WTC11 (cell line): ENCODE results near the gene DOCK7. TPM values are rescaled to one million over a fixed set of nuclear protein-coding genes. Genes with fewer than 3 reads are reported as not detected.

Source experiments
- ATAC-seq: fragments of 200-7000 bp; cut with Tn5 transposase; 2 replicates; pipeline ENCODE4 v1.10.0; 2021; ENCODE audit warnings: mild to moderate bottlenecking, moderate library complexity
- CTCF ChIA-PET: fragments of 300-600 bp; sonication (Branson Sonifier 250); formaldehyde crosslinking; loops from one replicate; lab custom pipeline; 2021; ENCODE audit warnings: antibody characterized with exemption; lab: Charles Lee
- POLR2A ChIA-PET: fragments of 350-600 bp; sonication (Branson Sonifier 250); formaldehyde crosslinking; loops from one replicate; lab custom pipeline; 2021; ENCODE audit warnings: antibody characterized with exemption; lab: Charles Lee
- DNase-seq: peaks from one replicate; pipeline ENCODE4 v3.0.0; 2021; ENCODE audit warnings: low spot score
- H3K27ac Mint-ChIP-seq: 2 replicates; pipeline ENCODE4 v1.8.0; 2021; ENCODE audit warnings: mixed read lengths
- H3K27me3 Mint-ChIP-seq: 2 replicates; pipeline ENCODE4 v1.8.0; 2021; ENCODE audit warnings: low read depth, mild to moderate bottlenecking, moderate library complexity, mixed read lengths
- H3K36me3 Mint-ChIP-seq: 2 replicates; pipeline ENCODE4 v1.8.0; 2021; ENCODE audit warnings: mixed read lengths
- H3K4me1 Mint-ChIP-seq: 2 replicates; pipeline ENCODE4 v1.8.0; 2022; ENCODE audit warnings: mixed read lengths
- H3K4me3 Mint-ChIP-seq: 2 replicates; pipeline ENCODE4 v1.8.0; 2021; ENCODE audit warnings: mild to moderate bottlenecking, moderate library complexity, mixed read lengths
- H3K9me3 Mint-ChIP-seq: 2 replicates; pipeline ENCODE4 v1.8.0; 2021; ENCODE audit warnings: mixed read lengths
- ESRRA ChIP-seq: sonication (generic); formaldehyde crosslinking; IDR thresholded peaks from 2 replicates; pipeline ENCODE4 v1.8.1; 2022; ENCODE audit warnings: mild to moderate bottlenecking, missing genetic modification reagents, borderline replicate concordance
- ETV6 ChIP-seq: sonication (generic); formaldehyde crosslinking; IDR thresholded peaks from 2 replicates; pipeline ENCODE4 v1.8.1; 2022; ENCODE audit warnings: mild to moderate bottlenecking, missing genetic modification reagents
- GABPB1 ChIP-seq: sonication (generic); formaldehyde crosslinking; IDR thresholded peaks from 2 replicates; pipeline ENCODE4 v1.8.1; 2023; ENCODE audit warnings: mild to moderate bottlenecking, missing genetic modification reagents
- MXD4 ChIP-seq: fragments of 250-450 bp; sonication (Bioruptor Pico); IDR thresholded peaks from 2 replicates; pipeline ENCODE4 v1.8.0; 2021; ENCODE audit warnings: mild to moderate bottlenecking, moderate library complexity, borderline replicate concordance
- NFYB ChIP-seq: sonication (generic); formaldehyde crosslinking; conservative IDR thresholded peaks from 2 replicates; pipeline ENCODE4 v1.8.0; 2022; ENCODE audit warnings: low read depth, missing genetic modification reagents
- NR1H2 ChIP-seq: sonication (generic); formaldehyde crosslinking; IDR thresholded peaks from 2 replicates; pipeline ENCODE4 v1.9.0; 2021; ENCODE audit warnings: mild to moderate bottlenecking, moderate library complexity, missing genetic modification reagents
- SP1 ChIP-seq: sonication (generic); formaldehyde crosslinking; conservative IDR thresholded peaks from 2 replicates; pipeline ENCODE4 v1.8.1; 2022; ENCODE audit warnings: missing genetic modification reagents
- TEAD4 ChIP-seq: sonication (generic); formaldehyde crosslinking; IDR thresholded peaks from 2 replicates; pipeline ENCODE4 v1.8.0; 2022; ENCODE audit warnings: mild to moderate bottlenecking, missing genetic modification reagents
- ZNF121 ChIP-seq: sonication (generic); formaldehyde crosslinking; IDR thresholded peaks from 2 replicates; pipeline ENCODE4 v1.8.0; 2023; ENCODE audit warnings: missing genetic modification reagents
- ZNF219 ChIP-seq: sonication (generic); formaldehyde crosslinking; IDR thresholded peaks from 2 replicates; pipeline ENCODE4 v1.8.0; 2023; ENCODE audit warnings: missing genetic modification reagents, mild to moderate bottlenecking, borderline replicate concordance
- total RNA-seq: library from RNA; stranded (reverse); gene quantifications from 3 replicates; pipeline ENCODE4 v1.2.3, GENCODE V29; 2021
- TF ChIP-seq, protein P1 (sequence below): sonication (generic); formaldehyde crosslinking; IDR thresholded peaks from 2 replicates; pipeline ENCODE4 v1.8.1; 2023; ENCODE audit warnings: mild to moderate bottlenecking, missing genetic modification reagents
- TF ChIP-seq, protein P2 (sequence below): sonication (generic); formaldehyde crosslinking; IDR thresholded peaks from 2 replicates; pipeline ENCODE4 v1.8.1; 2023; ENCODE audit warnings: mild to moderate bottlenecking, missing genetic modification reagents, borderline replicate concordance
- TF ChIP-seq, protein P3 (sequence below): fragments of 200-600 bp; IDR thresholded peaks from 2 replicates; pipeline ENCODE4 v1.8.0; 2022; ENCODE audit warnings: antibody characterized with exemption
- TF ChIP-seq, protein P4 (sequence below): fragments of 250-450 bp; sonication (Bioruptor Pico); IDR thresholded peaks from 2 replicates; pipeline ENCODE4 v1.9.0; 2021; ENCODE audit warnings: mild to moderate bottlenecking
- TF ChIP-seq, protein P5 (sequence below): sonication (generic); formaldehyde crosslinking; conservative IDR thresholded peaks from 2 replicates; pipeline ENCODE4 v1.8.1; 2022; ENCODE audit warnings: mild to moderate bottlenecking, missing genetic modification reagents
- TF ChIP-seq, protein P6 (sequence below): sonication (generic); formaldehyde crosslinking; IDR thresholded peaks from 2 replicates; pipeline ENCODE4 v1.8.1; 2022; ENCODE audit warnings: low read depth, mild to moderate bottlenecking, moderate library complexity, missing genetic modification reagents, borderline replicate concordance
- TF ChIP-seq, protein P7 (sequence below): sonication (generic); formaldehyde crosslinking; IDR thresholded peaks from 2 replicates; pipeline ENCODE4 v1.8.0; 2022; ENCODE audit warnings: mild to moderate bottlenecking, missing genetic modification reagents
- TF ChIP-seq, protein P8 (sequence below): fragments of 250-450 bp; sonication (Bioruptor Pico); IDR thresholded peaks from 2 replicates; pipeline ENCODE4 v1.9.0; 2021; ENCODE audit warnings: moderate library complexity, mild to moderate bottlenecking, inconsistent platforms, borderline replicate concordance
- TF ChIP-seq, protein P9 (sequence below): fragments of 250-450 bp; sonication (Bioruptor Pico); conservative IDR thresholded peaks from 2 replicates; pipeline ENCODE4 v1.9.0; 2021; ENCODE audit warnings: mild to moderate bottlenecking

The DOCK7 gene
- total RNA-seq, 1 experiment from 2014 or later, result 34.2 TPM

DNA sequence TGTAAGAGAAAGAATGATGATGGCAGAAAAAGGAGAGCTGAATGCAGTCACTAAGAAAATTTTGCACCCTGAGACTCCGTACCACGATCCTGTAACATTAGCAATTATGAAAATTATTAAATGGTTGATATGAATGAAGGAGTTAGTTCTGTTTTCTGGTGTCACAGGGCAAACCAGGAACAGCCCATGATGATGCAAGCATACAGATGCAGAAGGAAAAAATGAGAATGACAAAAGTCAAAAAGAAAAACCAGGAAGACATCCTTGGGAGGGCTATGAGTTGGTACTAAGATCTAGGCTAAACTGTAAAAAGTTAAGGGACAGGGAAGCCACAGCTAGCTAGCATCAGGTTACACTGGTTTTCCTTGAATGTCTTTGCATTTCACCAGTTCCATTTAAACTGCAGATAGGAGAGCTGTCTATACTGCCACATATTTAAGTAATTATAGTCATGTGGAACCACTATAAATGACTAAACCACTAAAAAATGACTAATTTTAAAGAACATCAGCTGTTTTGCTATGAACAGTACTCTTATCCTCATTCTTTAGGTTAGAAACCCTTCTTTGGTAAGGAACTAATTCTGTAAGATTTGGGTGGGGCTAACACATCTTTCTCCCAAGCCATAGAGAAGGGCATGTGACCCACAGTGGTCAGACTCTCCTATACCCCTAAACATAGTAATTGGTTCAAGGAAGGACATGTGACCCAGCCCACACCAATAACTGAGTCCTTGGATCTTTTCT lies 11.4 kb downstream of the DOCK7 start (continued):
- TF ChIP-seq, protein P1, sequence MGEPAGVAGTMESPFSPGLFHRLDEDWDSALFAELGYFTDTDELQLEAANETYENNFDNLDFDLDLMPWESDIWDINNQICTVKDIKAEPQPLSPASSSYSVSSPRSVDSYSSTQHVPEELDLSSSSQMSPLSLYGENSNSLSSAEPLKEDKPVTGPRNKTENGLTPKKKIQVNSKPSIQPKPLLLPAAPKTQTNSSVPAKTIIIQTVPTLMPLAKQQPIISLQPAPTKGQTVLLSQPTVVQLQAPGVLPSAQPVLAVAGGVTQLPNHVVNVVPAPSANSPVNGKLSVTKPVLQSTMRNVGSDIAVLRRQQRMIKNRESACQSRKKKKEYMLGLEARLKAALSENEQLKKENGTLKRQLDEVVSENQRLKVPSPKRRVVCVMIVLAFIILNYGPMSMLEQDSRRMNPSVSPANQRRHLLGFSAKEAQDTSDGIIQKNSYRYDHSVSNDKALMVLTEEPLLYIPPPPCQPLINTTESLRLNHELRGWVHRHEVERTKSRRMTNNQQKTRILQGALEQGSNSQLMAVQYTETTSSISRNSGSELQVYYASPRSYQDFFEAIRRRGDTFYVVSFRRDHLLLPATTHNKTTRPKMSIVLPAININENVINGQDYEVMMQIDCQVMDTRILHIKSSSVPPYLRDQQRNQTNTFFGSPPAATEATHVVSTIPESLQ (CRISPR knock-in tag), result no peak

DNA sequence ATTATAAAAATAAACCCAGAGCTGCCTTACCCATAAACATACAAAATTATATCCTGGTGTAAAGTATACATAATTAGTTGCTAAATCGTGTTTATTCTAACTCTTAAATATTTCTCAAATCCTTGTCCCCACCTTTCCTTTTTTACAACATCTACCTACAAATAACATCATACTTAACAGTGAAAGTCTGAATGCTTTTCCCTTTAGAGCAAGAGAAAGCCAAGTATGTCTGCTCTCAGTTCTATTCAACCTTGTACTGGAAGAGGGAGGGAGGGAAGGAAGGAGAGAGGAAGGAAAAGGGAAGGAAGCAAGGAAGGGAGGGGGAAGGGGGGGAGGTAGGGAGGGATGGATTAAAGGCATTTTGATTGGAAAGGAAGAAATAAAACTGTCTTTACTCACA lies 14.6 kb downstream of the DOCK7 start:
- POLR2A ChIA-PET, result no interaction called here
- CTCF ChIA-PET, result no interaction called here
- DNase-seq (no peak), ATAC-seq (no peak)
- Mint-ChIP-seq H3K36me3 (peaks cover 3% of the 10 kb centered on the region; the same call in 1 of the 2 replicates), H3K4me1 (peaks cover 37% of the 10 kb centered on the region), H3K27ac (no peak overlapping the region), H3K27me3 (no peaks in the 10 kb centered on the region), H3K9me3 (peaks cover 3% of the 10 kb centered on the region; the same call in 1 of the 2 replicates), H3K4me3 (no peak overlapping the region)
- TF ChIP-seq ETV6 (CRISPR knock-in tag) (no peak), TEAD4 (no peak), ZNF219 (CRISPR knock-in tag) (no peak), MXD4 (CRISPR knock-in tag) (no peak), NR1H2 (CRISPR knock-in tag) (no peak), ZNF121 (CRISPR knock-in tag) (no peak), SP1 (no peak), NFYB (CRISPR knock-in tag) (no peak), GABPB1 (no peak), ESRRA (no peak)
- TF ChIP-seq, protein P2, sequence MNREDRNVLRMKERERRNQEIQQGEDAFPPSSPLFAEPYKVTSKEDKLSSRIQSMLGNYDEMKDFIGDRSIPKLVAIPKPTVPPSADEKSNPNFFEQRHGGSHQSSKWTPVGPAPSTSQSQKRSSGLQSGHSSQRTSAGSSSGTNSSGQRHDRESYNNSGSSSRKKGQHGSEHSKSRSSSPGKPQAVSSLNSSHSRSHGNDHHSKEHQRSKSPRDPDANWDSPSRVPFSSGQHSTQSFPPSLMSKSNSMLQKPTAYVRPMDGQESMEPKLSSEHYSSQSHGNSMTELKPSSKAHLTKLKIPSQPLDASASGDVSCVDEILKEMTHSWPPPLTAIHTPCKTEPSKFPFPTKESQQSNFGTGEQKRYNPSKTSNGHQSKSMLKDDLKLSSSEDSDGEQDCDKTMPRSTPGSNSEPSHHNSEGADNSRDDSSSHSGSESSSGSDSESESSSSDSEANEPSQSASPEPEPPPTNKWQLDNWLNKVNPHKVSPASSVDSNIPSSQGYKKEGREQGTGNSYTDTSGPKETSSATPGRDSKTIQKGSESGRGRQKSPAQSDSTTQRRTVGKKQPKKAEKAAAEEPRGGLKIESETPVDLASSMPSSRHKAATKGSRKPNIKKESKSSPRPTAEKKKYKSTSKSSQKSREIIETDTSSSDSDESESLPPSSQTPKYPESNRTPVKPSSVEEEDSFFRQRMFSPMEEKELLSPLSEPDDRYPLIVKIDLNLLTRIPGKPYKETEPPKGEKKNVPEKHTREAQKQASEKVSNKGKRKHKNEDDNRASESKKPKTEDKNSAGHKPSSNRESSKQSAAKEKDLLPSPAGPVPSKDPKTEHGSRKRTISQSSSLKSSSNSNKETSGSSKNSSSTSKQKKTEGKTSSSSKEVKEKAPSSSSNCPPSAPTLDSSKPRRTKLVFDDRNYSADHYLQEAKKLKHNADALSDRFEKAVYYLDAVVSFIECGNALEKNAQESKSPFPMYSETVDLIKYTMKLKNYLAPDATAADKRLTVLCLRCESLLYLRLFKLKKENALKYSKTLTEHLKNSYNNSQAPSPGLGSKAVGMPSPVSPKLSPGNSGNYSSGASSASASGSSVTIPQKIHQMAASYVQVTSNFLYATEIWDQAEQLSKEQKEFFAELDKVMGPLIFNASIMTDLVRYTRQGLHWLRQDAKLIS (CRISPR knock-in tag), result no peak
- TF ChIP-seq, protein P3, sequence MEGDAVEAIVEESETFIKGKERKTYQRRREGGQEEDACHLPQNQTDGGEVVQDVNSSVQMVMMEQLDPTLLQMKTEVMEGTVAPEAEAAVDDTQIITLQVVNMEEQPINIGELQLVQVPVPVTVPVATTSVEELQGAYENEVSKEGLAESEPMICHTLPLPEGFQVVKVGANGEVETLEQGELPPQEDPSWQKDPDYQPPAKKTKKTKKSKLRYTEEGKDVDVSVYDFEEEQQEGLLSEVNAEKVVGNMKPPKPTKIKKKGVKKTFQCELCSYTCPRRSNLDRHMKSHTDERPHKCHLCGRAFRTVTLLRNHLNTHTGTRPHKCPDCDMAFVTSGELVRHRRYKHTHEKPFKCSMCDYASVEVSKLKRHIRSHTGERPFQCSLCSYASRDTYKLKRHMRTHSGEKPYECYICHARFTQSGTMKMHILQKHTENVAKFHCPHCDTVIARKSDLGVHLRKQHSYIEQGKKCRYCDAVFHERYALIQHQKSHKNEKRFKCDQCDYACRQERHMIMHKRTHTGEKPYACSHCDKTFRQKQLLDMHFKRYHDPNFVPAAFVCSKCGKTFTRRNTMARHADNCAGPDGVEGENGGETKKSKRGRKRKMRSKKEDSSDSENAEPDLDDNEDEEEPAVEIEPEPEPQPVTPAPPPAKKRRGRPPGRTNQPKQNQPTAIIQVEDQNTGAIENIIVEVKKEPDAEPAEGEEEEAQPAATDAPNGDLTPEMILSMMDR, result no peak
- TF ChIP-seq, protein P4, sequence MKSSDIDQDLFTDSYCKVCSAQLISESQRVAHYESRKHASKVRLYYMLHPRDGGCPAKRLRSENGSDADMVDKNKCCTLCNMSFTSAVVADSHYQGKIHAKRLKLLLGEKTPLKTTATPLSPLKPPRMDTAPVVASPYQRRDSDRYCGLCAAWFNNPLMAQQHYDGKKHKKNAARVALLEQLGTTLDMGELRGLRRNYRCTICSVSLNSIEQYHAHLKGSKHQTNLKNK (CRISPR knock-in tag), result no peak
- TF ChIP-seq, protein P5, sequence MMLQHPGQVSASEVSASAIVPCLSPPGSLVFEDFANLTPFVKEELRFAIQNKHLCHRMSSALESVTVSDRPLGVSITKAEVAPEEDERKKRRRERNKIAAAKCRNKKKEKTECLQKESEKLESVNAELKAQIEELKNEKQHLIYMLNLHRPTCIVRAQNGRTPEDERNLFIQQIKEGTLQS, result no peak
- TF ChIP-seq, protein P6, sequence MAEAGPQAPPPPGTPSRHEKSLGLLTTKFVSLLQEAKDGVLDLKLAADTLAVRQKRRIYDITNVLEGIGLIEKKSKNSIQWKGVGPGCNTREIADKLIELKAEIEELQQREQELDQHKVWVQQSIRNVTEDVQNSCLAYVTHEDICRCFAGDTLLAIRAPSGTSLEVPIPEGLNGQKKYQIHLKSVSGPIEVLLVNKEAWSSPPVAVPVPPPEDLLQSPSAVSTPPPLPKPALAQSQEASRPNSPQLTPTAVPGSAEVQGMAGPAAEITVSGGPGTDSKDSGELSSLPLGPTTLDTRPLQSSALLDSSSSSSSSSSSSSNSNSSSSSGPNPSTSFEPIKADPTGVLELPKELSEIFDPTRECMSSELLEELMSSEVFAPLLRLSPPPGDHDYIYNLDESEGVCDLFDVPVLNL (CRISPR knock-in tag), result no peak
- TF ChIP-seq, protein P7, sequence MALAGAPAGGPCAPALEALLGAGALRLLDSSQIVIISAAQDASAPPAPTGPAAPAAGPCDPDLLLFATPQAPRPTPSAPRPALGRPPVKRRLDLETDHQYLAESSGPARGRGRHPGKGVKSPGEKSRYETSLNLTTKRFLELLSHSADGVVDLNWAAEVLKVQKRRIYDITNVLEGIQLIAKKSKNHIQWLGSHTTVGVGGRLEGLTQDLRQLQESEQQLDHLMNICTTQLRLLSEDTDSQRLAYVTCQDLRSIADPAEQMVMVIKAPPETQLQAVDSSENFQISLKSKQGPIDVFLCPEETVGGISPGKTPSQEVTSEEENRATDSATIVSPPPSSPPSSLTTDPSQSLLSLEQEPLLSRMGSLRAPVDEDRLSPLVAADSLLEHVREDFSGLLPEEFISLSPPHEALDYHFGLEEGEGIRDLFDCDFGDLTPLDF (CRISPR knock-in tag), result no peak
- TF ChIP-seq, protein P8, sequence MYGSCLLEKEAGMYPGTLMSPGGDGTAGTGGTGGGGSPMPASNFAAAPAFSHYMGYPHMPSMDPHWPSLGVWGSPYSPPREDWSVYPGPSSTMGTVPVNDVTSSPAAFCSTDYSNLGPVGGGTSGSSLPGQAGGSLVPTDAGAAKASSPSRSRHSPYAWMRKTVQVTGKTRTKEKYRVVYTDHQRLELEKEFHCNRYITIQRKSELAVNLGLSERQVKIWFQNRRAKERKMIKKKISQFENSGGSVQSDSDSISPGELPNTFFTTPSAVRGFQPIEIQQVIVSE (CRISPR knock-in tag), result no peak
- TF ChIP-seq, protein P9, sequence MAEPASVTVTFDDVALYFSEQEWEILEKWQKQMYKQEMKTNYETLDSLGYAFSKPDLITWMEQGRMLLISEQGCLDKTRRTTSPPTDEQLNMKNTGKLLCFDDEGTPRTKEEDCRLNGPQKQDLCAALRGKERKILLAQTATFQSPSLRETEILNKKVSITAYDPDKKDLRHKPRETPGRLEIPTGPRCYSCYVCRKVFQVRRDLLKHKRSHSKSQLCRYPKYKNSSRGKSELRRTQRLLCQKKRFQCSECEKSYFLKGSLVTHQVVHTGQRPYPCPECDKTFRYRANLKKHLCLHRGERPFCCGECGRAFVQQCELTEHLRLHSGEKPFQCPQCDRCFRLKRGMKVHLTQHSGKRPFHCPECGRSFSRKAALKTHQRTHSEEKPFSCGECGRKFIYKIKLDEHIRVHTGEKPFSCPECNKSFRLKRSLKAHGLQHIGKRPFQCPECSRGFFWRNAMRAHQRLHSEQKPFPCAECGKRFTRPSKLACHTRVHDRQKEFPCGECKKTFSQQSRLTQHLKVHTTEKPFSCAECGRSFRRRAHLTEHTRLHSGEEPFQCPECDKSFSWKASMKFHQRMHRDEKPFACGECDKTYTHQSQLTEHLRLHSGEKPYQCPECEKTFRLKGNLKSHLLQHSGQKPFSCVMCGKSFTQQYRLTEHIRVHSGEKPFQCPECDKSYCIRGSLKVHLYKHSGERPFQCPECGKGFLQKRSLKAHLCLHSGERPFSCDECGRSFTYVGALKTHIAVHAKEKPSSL (CRISPR knock-in tag), result no peak
